K562 (cell line): ENCODE data around the gene PUM1. TPM values are rescaled to one million over a fixed set of nuclear protein-coding genes. Genes with fewer than 3 reads are reported as not detected.

Source experiments
- ATAC-seq: fragments of 200-7000 bp; cut with Tn5 transposase; 3 replicates; pipeline ENCODE4 v1.9.1; 2020; ENCODE audit warnings: moderate library complexity
- BruUV-seq: library from RNA; stranded (reverse); fragments of 400-500 nt; replicated peaks from 2 replicates; lab custom pipeline; 2021; lab: Mats Ljungman, UMichigan
- CTCF ChIA-PET: fragments of 300-600 bp; formaldehyde crosslinking; extraction: SDS; loops from one replicate; lab custom pipeline; 2021; ENCODE audit warnings: low intra/inter-chr PET ratio; lab: Yijun Ruan, JAX
- POLR2A ChIA-PET: fragments of 300-600, 350-650 bp; sonication (Branson Sonifier 250); formaldehyde crosslinking; extraction: SDS; loops from one replicate; lab custom pipeline; 2021; ENCODE audit warnings: antibody characterized with exemption, inconsistent platforms; lab: Yijun Ruan, JAX
- DNase-seq, 4 experiments: peaks; one replicate each; pipeline versions ENCODE4 v3.0.0 to v3.0.0-alpha.2; 2011 to 2018; ENCODE audit warnings: low spot score in 3 of 4, mixed read lengths in 3 of 4; ENCODE audit errors: extremely low read depth in 1 of 4
- FAIRE-seq: peaks from 2 replicates; lab custom pipeline; 2011; peaks lifted over from hg19 to GRCh38; lab: Jason Lieb, UNC
- H2AFZ ChIP-seq: 2 replicates; pipeline ENCODE4 v1.6.0; 2011; ENCODE audit warnings: low read depth, low read length, control low read depth, inconsistent platforms
- H3K27ac ChIP-seq: fragments of 200-600 bp; 3 replicates; pipeline ENCODE4 v1.8.0; 2011; ENCODE audit warnings: low read depth, mild to moderate bottlenecking, control low read depth, inconsistent platforms, low read length, moderate library complexity, mixed read lengths; ENCODE audit errors: extremely low read depth
- H3K27me3 ChIP-seq, 2 experiments: fragments of 300-600 bp in 1 of 2; 2 replicates in 1 of 2; 3 replicates in 1 of 2; pipeline versions ENCODE4 v1.6.0 to v1.8.0; 2011; ENCODE audit warnings: inconsistent platforms in 2 of 2, low read length in 2 of 2, mild to moderate bottlenecking in 1 of 2, mixed read lengths in 1 of 2, moderate library complexity in 1 of 2; ENCODE audit not compliant: control insufficient read depth in 2 of 2, insufficient read depth in 2 of 2
- H3K36me3 ChIP-seq: fragments of 300-600 bp; 3 replicates; pipeline ENCODE4 v1.8.0; 2011; ENCODE audit warnings: mild to moderate bottlenecking, low read length, inconsistent platforms; ENCODE audit not compliant: control insufficient read depth, insufficient read depth
- H3K4me1 ChIP-seq, 2 experiments: fragments of 200-600 bp in 1 of 2; replicated peaks in 1 of 2; 2 replicates in 1 of 2; 3 replicates in 1 of 2; pipeline versions ENCODE4 v1.5.1 to v1.8.0; 2011; ENCODE audit warnings: inconsistent platforms in 2 of 2, low read length in 2 of 2, mild to moderate bottlenecking in 1 of 2, mixed read lengths in 1 of 2, moderate library complexity in 1 of 2; ENCODE audit not compliant: control insufficient read depth in 2 of 2, insufficient read depth in 2 of 2
- H3K4me2 ChIP-seq: 2 replicates; pipeline ENCODE4 v1.6.1; 2011; ENCODE audit warnings: low read length, control low read depth, inconsistent platforms, mixed read lengths; ENCODE audit not compliant: insufficient read depth
- H3K4me3 ChIP-seq: fragments of 200-600 bp; sonication (generic), shearing (Covaris generic); 2 replicates; pipeline ENCODE4 v1.5.1; 2016; ENCODE audit warnings: control low read depth, inconsistent platforms
- H3K79me2 ChIP-seq: fragments of 200-600 bp; 3 replicates; pipeline ENCODE4 v1.8.0; 2011; ENCODE audit warnings: low read length, inconsistent platforms; ENCODE audit not compliant: control insufficient read depth, insufficient read depth
- H3K9ac ChIP-seq, 2 experiments: 2 replicates each; pipeline versions ENCODE4 v1.6.0 to v1.6.1; 2011; ENCODE audit warnings: low read depth in 2 of 2, low read length in 2 of 2, control low read depth in 1 of 2, inconsistent platforms in 1 of 2, mild to moderate bottlenecking in 1 of 2, mixed read lengths in 1 of 2; ENCODE audit not compliant: insufficient read depth in 1 of 2
- H3K9me1 ChIP-seq: one replicate; pipeline ENCODE4 v1.6.0; 2011; ENCODE audit warnings: inconsistent platforms, mild to moderate bottlenecking, low read length, moderate library complexity; ENCODE audit not compliant: control insufficient read depth, insufficient read depth
- H3K9me3 ChIP-seq: replicated peaks from 2 replicates; pipeline ENCODE4 v1.5.1; 2011; ENCODE audit warnings: low read depth, low read length, inconsistent platforms; ENCODE audit not compliant: control insufficient read depth, insufficient read depth
- H4K20me1 ChIP-seq: replicated peaks from 2 replicates; pipeline ENCODE4 v1.6.1; 2011; ENCODE audit warnings: low read length, inconsistent platforms, mixed read lengths; ENCODE audit not compliant: control insufficient read depth, insufficient read depth
- SIX5 ChIP-seq, 2 experiments: IDR thresholded peaks; 2 replicates each; pipeline ENCODE4 v1.6.1; 2011; ENCODE audit warnings: low read length in 2 of 2, borderline replicate concordance in 1 of 2, low read depth in 1 of 2, mild to moderate bottlenecking in 1 of 2, moderate library complexity in 1 of 2; ENCODE audit not compliant: insufficient read depth in 1 of 2
- SMAD2 ChIP-seq: fragments of 150-350 bp; IDR thresholded peaks from 2 replicates; pipeline ENCODE4 v1.6.1; 2014; ENCODE audit warnings: low read depth, mild to moderate bottlenecking, low read length
- SPI1 ChIP-seq: IDR thresholded peaks from 2 replicates; pipeline ENCODE4 v1.6.1; 2011; ENCODE audit warnings: low read depth, low read length, control low read depth, borderline replicate concordance
- in situ Hi-C: fragments of 300-500 bp; cut with MboI; formaldehyde crosslinking; loops from 4 replicates; pipeline ENCODE4 v1.15.0; 2018; ENCODE audit warnings: inconsistent platforms, mixed read lengths
- intact Hi-C: fragments of 100-400 bp; cut with micrococcal nuclease; formaldehyde crosslinking; loops from 2 replicates; pipeline ENCODE4 v1.14.2; 2022
- polyA plus RNA-seq, 8 experiments: library from polyadenylated mRNA; depleted of rRNA in 4 of 8; stranded (reverse) in 5 of 8; unstranded in 3 of 8; fragments of >200 nt; fragmentation: Nextera tagmentation in 2 of 8; fragmentation: Illumina TruSeq in 1 of 8; extraction: Ambion mirVana in 2 of 8; extraction: Trizol in 1 of 8; gene quantifications; 2 replicates each; pipeline versions ENCODE4 v1.2.1 to v1.2.3, GENCODE V29; 2011 to 2014; ENCODE audit warnings: inconsistent platforms in 1 of 8, missing spikeins in 1 of 8
- total RNA-seq, 7 experiments: library from RNA; depleted of rRNA in 6 of 7; stranded (reverse); fragments of >200 nt in 6 of 7; fragmentation: Illumina TruSeq in 2 of 7; extraction: Trizol in 2 of 7; gene quantifications; 2 replicates each; pipeline versions ENCODE4 v1.2.1 to v1.2.3, GENCODE V29; 2011 to 2021; ENCODE audit warnings: low replicate concordance in 1 of 7
- TF ChIP-seq, protein P1 (sequence below): fragments of 250-450 bp; sonication (Bioruptor Pico); IDR thresholded peaks from 2 replicates; pipeline ENCODE4 v1.8.0; 2021; ENCODE audit warnings: mild to moderate bottlenecking, moderate library complexity
- TF ChIP-seq, protein P2 (sequence below): sonication (generic); formaldehyde crosslinking; IDR thresholded peaks from 2 replicates; pipeline ENCODE4 v1.8.0; 2022; ENCODE audit warnings: mild to moderate bottlenecking, missing genetic modification reagents
- TF ChIP-seq, protein P3 (sequence below): sonication (generic); formaldehyde crosslinking; IDR thresholded peaks from 2 replicates; pipeline ENCODE4 v1.8.1; 2022; ENCODE audit warnings: missing genetic modification reagents

Gene PUM1
- total and polyA plus RNA-seq, 9 of the 15 experiments (the other 6 are each of a cell fraction or from before 2014, with no cell fraction given): 37.7 to 104 (median 55.7) TPM

DNA sequence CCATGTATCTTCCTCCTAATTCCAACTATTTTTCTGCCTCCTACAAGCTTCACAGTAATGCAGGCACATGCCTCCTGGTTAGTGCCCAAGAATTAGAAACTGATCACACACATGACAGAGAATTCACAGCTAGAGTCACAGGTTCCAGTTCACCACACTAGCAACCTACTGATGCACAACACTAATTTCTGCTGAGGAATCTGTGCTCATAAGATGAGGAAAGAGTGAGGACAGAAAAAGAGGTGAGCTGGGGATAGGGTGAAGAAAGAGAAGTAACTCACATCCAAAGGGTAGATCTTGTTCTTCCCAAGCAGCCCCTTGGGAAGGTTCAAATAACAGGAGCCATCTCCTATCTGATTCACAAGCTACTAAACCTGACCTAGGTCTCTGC, 61.3 kb downstream of the PUM1 start:
- Histone ChIP-seq H3K9me3 (no peaks in the 10 kb centered on the region), H3K9ac (no peak overlapping the region), H3K4me3 (no peak overlapping the region), H3K4me1 (no peaks in the 10 kb centered on the region), H2AFZ (no peak overlapping the region), H4K20me1 (peaks cover 15% of the 10 kb centered on the region), H3K36me3 (peaks cover 83% of the 10 kb centered on the region), H3K4me2 (no peak overlapping the region), H3K27ac (no peak overlapping the region), H3K27me3 (no peaks in the 10 kb centered on the region), H3K79me2 (peaks cover 91% of the 10 kb centered on the region), H3K9me1 (no peaks in the 10 kb centered on the region)
- TF ChIP-seq, protein P1, sequence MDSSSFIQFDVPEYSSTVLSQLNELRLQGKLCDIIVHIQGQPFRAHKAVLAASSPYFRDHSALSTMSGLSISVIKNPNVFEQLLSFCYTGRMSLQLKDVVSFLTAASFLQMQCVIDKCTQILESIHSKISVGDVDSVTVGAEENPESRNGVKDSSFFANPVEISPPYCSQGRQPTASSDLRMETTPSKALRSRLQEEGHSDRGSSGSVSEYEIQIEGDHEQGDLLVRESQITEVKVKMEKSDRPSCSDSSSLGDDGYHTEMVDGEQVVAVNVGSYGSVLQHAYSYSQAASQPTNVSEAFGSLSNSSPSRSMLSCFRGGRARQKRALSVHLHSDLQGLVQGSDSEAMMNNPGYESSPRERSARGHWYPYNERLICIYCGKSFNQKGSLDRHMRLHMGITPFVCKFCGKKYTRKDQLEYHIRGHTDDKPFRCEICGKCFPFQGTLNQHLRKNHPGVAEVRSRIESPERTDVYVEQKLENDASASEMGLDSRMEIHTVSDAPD (CRISPR knock-in tag): no peak
- TF ChIP-seq SIX5 (IDR thresholded peaks at IDR 0.05; ENCODE audit: borderline replicate concordance in 1 of 2, insufficient read depth in 1 of 2, low read depth in 1 of 2, low read length in 2 of 2): no peak
- TF ChIP-seq, protein P2, sequence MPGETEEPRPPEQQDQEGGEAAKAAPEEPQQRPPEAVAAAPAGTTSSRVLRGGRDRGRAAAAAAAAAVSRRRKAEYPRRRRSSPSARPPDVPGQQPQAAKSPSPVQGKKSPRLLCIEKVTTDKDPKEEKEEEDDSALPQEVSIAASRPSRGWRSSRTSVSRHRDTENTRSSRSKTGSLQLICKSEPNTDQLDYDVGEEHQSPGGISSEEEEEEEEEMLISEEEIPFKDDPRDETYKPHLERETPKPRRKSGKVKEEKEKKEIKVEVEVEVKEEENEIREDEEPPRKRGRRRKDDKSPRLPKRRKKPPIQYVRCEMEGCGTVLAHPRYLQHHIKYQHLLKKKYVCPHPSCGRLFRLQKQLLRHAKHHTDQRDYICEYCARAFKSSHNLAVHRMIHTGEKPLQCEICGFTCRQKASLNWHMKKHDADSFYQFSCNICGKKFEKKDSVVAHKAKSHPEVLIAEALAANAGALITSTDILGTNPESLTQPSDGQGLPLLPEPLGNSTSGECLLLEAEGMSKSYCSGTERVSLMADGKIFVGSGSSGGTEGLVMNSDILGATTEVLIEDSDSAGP: no peak
- TF ChIP-seq SPI1: no peak
- TF ChIP-seq, protein P3, sequence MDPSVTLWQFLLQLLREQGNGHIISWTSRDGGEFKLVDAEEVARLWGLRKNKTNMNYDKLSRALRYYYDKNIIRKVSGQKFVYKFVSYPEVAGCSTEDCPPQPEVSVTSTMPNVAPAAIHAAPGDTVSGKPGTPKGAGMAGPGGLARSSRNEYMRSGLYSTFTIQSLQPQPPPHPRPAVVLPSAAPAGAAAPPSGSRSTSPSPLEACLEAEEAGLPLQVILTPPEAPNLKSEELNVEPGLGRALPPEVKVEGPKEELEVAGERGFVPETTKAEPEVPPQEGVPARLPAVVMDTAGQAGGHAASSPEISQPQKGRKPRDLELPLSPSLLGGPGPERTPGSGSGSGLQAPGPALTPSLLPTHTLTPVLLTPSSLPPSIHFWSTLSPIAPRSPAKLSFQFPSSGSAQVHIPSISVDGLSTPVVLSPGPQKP (CRISPR knock-in tag): no peak
- TF ChIP-seq SMAD2: no peak
- ATAC-seq (no peak), FAIRE-seq (no peak), DNase-seq (no peak)
- BruUV-seq: no TSS peak
- intact Hi-C loops: no loop called here
- ChIA-PET POLR2A (interaction anchor here (0.7 to 1.7 kb wide), 3 partner anchors 10 to 11 kb away, joined by 3 to 6 read pairs (median 3); no protein-coding TSS in a partner anchor), CTCF (no interaction called here)
- in situ Hi-C loops: no loop called here
